K562 treated with DMSO at 1 percent for 24 hours (cell line): ENCODE data around the gene USP51. TPM values are rescaled to one million over a fixed set of nuclear protein-coding genes. Genes with fewer than 3 reads are reported as not detected.

Source experiments
- total RNA-seq: library from RNA; unstranded; fragments of 300-600 nt; gene quantifications from 2 replicates; pipeline ENCODE4 v1.2.3, GENCODE V29; 2022; ENCODE audit warnings: low read depth; ENCODE audit not compliant: insufficient read depth

USP51 gene
- 0.82 and 1.2 TPM in 2 replicates for total RNA-seq

DNA sequence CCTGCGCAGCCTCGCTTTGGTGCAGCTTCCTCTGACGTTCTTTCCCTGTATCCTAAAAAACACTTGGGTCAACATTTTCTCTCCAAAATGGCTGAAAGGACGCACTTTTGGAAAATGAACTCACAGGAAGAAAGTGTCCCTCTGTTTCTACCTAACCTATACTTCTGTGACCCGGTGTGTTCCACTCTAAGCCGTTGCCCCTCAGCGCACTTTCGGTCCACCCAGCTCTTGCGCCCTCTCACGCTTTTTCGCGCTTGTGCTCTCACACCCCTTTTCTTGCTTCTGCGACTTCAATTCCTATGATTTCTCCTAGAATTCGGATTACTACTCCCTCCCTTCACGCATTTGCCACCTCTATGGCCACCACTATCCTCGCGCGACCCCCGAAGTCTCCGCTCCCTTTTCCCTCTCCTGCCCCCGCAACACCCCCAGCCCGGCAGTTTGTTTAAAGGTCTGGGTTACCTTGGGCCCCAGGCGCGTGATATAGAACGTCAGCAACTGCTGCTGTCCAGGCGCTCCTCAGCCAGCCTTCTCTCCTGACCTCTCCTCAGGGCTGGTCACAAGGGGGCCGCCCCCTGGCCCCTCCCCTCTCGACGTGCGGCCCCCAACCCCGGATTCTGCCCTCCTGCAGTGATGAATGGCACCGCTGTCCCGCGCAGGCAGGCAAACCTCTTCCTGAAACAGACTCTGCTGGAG lies at the start of gene USP51:
TSS of gene USP51 (minus strand) at position 535 of the 696 bp plus-strand sequence. CDS start 909 bp downstream, outside the sequence.

DNA sequence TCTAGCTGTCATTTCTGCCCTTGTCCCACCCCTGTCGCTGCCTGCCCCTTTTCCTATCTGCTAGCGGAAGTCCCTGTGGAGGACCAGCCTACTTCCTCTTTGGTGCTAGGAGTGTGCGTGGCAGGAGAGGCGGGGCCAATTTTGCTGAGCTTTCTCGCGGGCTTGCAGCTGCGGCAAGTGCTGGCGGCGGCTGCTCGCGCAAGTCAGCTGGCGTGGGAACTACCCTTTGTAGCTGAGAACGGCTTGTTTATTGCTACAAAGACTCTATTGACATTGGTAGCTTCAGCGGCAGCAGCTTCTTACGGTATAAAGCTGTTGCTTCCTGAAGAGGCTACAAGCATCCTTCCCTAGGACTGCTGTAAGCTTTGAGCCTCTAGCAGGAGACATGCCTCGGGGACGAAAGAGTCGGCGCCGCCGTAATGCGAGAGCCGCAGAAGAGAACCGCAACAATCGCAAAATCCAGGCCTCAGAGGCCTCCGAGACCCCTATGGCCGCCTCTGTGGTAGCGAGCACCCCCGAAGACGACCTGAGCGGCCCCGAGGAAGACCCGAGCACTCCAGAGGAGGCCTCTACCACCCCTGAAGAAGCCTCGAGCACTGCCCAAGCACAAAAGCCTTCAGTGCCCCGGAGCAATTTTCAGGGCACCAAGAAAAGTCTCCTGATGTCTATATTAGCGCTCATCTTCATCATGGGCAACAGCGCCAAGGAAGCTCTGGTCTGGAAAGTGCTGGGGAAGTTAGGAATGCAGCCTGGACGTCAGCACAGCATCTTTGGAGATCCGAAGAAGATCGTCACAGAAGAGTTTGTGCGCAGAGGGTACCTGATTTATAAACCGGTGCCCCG lies 37.4 kb downstream of the USP51 start, which contains the start of gene MAGEH1:
TSS of gene MAGEH1 (plus strand) at position 138 of the 843 bp plus-strand sequence. CDS start at position 386, 248 bp downstream.

Other genes with a start within 250 kb of the USP51 start
- gene PAGE3, start 224.9 kb downstream of the USP51 start, total RNA-seq: not detected in 2 replicates
- gene MAGEH1, start 37.7 kb downstream of the USP51 start, total RNA-seq: 17.4 and 18.6 TPM in 2 replicates
- 0.19 TPM in 1 of 2 replicates, not detected in the other for gene FOXR2, start 133.6 kb upstream of the USP51 start, total RNA-seq
- gene RRAGB, start 227.9 kb upstream of the USP51 start, total RNA-seq: 4.1 and 11.9 TPM in 2 replicates